Nephron (organoid): ENCODE results near the gene ADAMTSL3.

Experiments
- H3K27ac Mint-ChIP-seq, 3 experiments: 2 replicates each; pipeline ENCODE4 v1.8.0; 2020; ENCODE audit warnings: mixed read lengths in 3 of 3, mild to moderate bottlenecking in 2 of 3, moderate library complexity in 1 of 3
- H3K27me3 Mint-ChIP-seq: 2 replicates; pipeline ENCODE4 v1.8.0; 2021; ENCODE audit warnings: low read depth, mild to moderate bottlenecking, moderate library complexity, mixed read lengths
- H3K36me3 Mint-ChIP-seq: 2 replicates; pipeline ENCODE4 v1.8.0; 2020; ENCODE audit warnings: low read depth, mixed read lengths
- H3K4me1 Mint-ChIP-seq: 2 replicates; pipeline ENCODE4 v1.8.0; 2020; ENCODE audit warnings: mixed read lengths
- H3K4me3 Mint-ChIP-seq, 3 experiments: 2 replicates each; pipeline ENCODE4 v1.8.0; 2020; ENCODE audit warnings: mild to moderate bottlenecking in 3 of 3, mixed read lengths in 3 of 3, moderate library complexity in 2 of 3
- H3K9me3 Mint-ChIP-seq: 2 replicates; pipeline ENCODE4 v1.8.0; 2020; ENCODE audit warnings: mixed read lengths
- TF ChIP-seq, protein P1 (sequence below), 3 experiments: fragments of 200-600 bp; sonication (generic); IDR thresholded peaks; one replicate each; pipeline ENCODE4 v1.5.0; 2021; ENCODE audit warnings: antibody characterized with exemption in 3 of 3; ENCODE audit not compliant: unreplicated experiment in 3 of 3

Gene ADAMTSL3, protein sequence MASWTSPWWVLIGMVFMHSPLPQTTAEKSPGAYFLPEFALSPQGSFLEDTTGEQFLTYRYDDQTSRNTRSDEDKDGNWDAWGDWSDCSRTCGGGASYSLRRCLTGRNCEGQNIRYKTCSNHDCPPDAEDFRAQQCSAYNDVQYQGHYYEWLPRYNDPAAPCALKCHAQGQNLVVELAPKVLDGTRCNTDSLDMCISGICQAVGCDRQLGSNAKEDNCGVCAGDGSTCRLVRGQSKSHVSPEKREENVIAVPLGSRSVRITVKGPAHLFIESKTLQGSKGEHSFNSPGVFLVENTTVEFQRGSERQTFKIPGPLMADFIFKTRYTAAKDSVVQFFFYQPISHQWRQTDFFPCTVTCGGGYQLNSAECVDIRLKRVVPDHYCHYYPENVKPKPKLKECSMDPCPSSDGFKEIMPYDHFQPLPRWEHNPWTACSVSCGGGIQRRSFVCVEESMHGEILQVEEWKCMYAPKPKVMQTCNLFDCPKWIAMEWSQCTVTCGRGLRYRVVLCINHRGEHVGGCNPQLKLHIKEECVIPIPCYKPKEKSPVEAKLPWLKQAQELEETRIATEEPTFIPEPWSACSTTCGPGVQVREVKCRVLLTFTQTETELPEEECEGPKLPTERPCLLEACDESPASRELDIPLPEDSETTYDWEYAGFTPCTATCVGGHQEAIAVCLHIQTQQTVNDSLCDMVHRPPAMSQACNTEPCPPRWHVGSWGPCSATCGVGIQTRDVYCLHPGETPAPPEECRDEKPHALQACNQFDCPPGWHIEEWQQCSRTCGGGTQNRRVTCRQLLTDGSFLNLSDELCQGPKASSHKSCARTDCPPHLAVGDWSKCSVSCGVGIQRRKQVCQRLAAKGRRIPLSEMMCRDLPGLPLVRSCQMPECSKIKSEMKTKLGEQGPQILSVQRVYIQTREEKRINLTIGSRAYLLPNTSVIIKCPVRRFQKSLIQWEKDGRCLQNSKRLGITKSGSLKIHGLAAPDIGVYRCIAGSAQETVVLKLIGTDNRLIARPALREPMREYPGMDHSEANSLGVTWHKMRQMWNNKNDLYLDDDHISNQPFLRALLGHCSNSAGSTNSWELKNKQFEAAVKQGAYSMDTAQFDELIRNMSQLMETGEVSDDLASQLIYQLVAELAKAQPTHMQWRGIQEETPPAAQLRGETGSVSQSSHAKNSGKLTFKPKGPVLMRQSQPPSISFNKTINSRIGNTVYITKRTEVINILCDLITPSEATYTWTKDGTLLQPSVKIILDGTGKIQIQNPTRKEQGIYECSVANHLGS (N-terminal part only)

DNA sequence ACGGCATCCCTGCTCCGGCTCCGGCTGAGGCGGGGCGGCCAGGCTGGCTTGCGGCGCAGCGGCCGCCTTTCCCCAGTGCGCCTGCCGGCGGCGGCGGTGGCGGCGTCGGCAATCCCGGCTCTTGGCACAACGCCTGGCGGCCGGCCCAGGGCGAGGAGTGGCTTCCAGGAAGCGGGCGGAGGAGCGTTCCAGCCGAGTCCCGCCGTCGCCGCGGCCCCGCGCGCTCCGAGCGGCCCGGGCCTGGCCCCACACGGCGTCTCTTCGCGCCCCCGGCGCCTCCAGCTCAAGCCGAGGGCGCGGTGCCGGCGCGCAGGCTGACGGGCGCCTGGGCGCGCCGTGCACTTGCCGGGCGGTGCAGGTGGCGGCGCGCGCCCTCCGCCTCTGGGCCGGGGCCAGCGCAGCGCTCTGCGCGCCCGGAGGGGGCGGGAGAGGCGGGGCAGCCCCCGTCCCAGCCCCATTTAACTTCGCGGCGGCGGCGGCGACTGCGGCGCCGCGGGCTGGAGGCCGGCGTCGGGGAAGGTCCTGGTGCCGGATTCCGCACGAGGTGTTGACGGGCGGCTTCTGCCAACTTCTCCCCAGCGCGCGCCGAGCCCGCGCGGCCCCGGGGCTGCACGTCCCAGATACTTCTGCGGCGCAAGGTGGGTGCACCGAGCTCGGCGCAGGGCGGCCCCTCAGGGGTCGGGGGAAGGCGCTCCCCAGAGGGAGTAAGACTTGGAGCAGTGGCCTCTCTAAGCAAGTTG is at the start of gene ADAMTSL3:
Gene ADAMTSL3 (plus strand): TSS at position 485 of the 740 bp plus-strand sequence. CDS start 1,639 bp downstream, outside the sequence.
- no peak within 1 kb of the TSS for H3K27ac Mint-ChIP-seq
- H3K27me3 Mint-ChIP-seq: peaks cover 87% of the 10 kb centered on the region
- H3K9me3 Mint-ChIP-seq: peaks cover 2% of the 10 kb centered on the region
- TF ChIP-seq, protein P1, sequence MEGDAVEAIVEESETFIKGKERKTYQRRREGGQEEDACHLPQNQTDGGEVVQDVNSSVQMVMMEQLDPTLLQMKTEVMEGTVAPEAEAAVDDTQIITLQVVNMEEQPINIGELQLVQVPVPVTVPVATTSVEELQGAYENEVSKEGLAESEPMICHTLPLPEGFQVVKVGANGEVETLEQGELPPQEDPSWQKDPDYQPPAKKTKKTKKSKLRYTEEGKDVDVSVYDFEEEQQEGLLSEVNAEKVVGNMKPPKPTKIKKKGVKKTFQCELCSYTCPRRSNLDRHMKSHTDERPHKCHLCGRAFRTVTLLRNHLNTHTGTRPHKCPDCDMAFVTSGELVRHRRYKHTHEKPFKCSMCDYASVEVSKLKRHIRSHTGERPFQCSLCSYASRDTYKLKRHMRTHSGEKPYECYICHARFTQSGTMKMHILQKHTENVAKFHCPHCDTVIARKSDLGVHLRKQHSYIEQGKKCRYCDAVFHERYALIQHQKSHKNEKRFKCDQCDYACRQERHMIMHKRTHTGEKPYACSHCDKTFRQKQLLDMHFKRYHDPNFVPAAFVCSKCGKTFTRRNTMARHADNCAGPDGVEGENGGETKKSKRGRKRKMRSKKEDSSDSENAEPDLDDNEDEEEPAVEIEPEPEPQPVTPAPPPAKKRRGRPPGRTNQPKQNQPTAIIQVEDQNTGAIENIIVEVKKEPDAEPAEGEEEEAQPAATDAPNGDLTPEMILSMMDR (IDR thresholded peaks at IDR 0.05; ENCODE audit: unreplicated experiment in 3 of 3): no peak
- peak within 1 kb of the TSS; percentile 71 to 74 (median 73) for H3K4me3 Mint-ChIP-seq
- peaks cover 3% of the 10 kb centered on the region for H3K36me3 Mint-ChIP-seq
- peaks cover 5% of the 10 kb centered on the region for H3K4me1 Mint-ChIP-seq

DNA sequence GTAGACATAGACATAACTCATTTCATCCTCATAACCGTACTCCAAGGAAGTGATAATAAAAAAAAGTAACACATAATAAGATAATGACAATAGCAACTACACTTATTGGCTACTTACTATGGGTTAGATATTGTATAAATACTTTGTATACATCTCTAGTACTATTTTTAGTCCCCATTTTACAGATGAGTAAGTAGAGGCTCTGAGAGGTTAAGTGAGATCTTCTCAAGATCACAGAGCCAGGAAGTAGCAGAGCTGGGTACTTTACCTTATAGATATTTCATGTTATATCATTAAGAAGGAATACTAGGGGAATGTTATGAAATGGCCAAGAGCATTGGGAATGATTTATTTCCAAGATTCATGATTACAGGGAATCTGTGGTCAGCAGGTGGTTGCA is 49.4 kb upstream of the ADAMTSL3 start:
- Mint-ChIP-seq H3K4me3 (no peak overlapping the region), H3K27me3 (no peaks in the 10 kb centered on the region), H3K36me3 (peaks cover 22% of the 10 kb centered on the region), H3K27ac (no peak overlapping the region), H3K4me1 (peaks cover 6% of the 10 kb centered on the region), H3K9me3 (peaks cover 24% of the 10 kb centered on the region)
- TF ChIP-seq, protein P1 (IDR thresholded peaks at IDR 0.05; ENCODE audit: unreplicated experiment in 3 of 3): no peak

DNA sequence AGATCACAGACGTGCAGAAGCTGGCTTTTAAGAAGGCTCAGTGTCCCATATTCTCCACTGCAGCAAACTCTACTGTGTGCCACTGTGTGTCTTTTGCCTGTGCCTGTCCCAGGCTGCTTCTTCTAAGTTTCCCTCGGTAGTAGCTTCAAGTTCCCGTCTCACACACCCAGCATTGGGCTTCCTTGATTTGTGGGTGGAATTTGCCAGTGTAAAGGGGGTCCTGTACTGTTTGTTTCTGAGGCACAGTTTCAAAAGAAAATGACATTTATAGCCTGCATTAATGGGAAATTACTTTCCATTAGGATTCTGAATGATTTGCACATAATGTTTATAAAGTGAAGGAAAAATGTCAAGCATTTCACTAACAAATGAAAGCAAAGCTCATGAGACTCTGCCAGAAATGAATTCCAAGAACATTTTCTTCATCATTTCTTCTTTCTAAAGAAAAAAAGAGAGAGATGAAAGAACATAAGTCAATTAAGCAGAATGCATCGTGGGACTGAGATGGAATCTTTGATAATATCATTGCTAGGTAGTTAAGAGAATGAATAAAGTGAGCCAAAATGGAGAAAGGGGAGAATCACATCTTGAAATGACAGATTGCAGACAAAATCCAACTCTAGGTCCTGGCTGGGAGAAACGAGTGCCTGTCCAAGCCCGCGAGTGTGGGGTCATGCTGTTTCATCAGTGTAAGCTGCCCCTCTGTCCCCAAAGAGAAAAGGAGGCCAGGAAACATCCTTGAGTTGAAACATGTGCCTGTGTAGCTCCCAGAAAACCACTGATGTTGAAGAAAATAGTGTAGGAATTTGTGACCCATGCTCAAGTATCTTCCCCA is 48.6 kb upstream of the ADAMTSL3 start:
- H3K27me3 Mint-ChIP-seq: peaks cover 2% of the 10 kb centered on the region
- peaks cover 16% of the 10 kb centered on the region for H3K9me3 Mint-ChIP-seq
- peaks cover 6% of the 10 kb centered on the region for H3K4me1 Mint-ChIP-seq
- H3K36me3 Mint-ChIP-seq: peaks cover 14% of the 10 kb centered on the region
- no peak overlapping the region for H3K4me3 Mint-ChIP-seq
- peak overlapping the region in 2 of 3 experiments; percentile 3 to 4 for H3K27ac Mint-ChIP-seq
- TF ChIP-seq, protein P1 (IDR thresholded peaks at IDR 0.05; ENCODE audit: unreplicated experiment in 3 of 3): no peak

DNA sequence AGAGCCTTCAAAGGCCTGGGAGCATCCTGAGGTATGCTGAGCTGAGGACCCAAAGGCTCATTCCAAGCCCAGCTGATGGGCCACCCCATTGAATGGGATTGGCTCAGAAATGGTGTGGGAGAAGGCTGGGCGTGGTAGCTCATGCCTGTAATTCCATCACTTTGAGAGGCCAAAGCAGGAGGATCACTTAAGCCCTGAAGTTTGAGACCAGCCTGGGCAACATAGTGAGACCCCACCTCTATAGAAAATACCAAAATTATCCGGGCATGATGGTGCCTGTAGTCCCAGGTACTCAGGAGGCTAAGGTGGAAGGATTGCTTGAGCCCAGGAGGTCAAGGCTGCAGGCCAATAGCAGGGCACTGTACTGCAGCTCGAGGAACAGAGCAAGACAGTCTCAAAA is 43.8 kb upstream of the ADAMTSL3 start:
- H3K4me1 Mint-ChIP-seq: peaks cover 18% of the 10 kb centered on the region

More for the DNA sequence above, 43.8 kb upstream of the ADAMTSL3 start:
- Mint-ChIP-seq H3K4me3 (no peak overlapping the region), H3K27ac (peak overlapping the region in 1 of 3 experiments; percentile 33), H3K9me3 (no peaks in the 10 kb centered on the region), H3K36me3 (no peaks in the 10 kb centered on the region), H3K27me3 (peaks cover 4% of the 10 kb centered on the region)
- TF ChIP-seq, protein P1 (IDR thresholded peaks at IDR 0.05; ENCODE audit: unreplicated experiment in 3 of 3): no peak
